GM12874 (cell line): ENCODE data around the gene SPP1.

Source experiments
- CTCF ChIP-seq: IDR thresholded peaks from 2 replicates; pipeline ENCODE4 v1.5.1; 2011; ENCODE audit warnings: low read depth, mild to moderate bottlenecking, control low read depth, low read length, moderate library complexity; ENCODE audit not compliant: insufficient read depth

SPP1 gene

GRCh38 chr4:87975466-87975865, at the start of gene SPP1:
Gene SPP1 (plus strand): TSS chr4:87975714. CDS start chr4:87976896, 1,182 bp downstream.
- TF ChIP-seq CTCF: no peak

GRCh38 chr4:87926554-87927098, 48.9 kb upstream of the SPP1 start:
- TF ChIP-seq CTCF: no peak

GRCh38 chr4:87930629-87931028, 44.9 kb upstream of the SPP1 start:
- TF ChIP-seq CTCF: no peak

- no peak for TF ChIP-seq CTCF
Measured at GRCh38 chr4:87931932-87932331, 43.6 kb upstream of the SPP1 start.

GRCh38 chr4:87932718-87933141, 42.8 kb upstream of the SPP1 start:
- TF ChIP-seq CTCF: no peak

GRCh38 chr4:87933337-87933736, 42.2 kb upstream of the SPP1 start:
- TF ChIP-seq CTCF: no peak

GRCh38 chr4:87934157-87934704, 41.3 kb upstream of the SPP1 start:
- TF ChIP-seq CTCF: no peak
